Activated CD4-positive, alpha-beta T cell treated with anti-CD3 and anti-CD28 coated beads for 48 hours (primary cell): ENCODE results near the gene PANX2.

Experiments used
- DNase-seq: peaks from one replicate; pipeline ENCODE4 v3.0.0-alpha.2; 2020

PANX2 gene

GRCh38 chr22:50173311-50173982 lies 2.9 kb downstream of the PANX2 start:
- DNase-seq, result no peak

GRCh38 chr22:50173983-50174355 lies 3.4 kb downstream of the PANX2 start:
- DNase-seq, result no peak

DNA sequence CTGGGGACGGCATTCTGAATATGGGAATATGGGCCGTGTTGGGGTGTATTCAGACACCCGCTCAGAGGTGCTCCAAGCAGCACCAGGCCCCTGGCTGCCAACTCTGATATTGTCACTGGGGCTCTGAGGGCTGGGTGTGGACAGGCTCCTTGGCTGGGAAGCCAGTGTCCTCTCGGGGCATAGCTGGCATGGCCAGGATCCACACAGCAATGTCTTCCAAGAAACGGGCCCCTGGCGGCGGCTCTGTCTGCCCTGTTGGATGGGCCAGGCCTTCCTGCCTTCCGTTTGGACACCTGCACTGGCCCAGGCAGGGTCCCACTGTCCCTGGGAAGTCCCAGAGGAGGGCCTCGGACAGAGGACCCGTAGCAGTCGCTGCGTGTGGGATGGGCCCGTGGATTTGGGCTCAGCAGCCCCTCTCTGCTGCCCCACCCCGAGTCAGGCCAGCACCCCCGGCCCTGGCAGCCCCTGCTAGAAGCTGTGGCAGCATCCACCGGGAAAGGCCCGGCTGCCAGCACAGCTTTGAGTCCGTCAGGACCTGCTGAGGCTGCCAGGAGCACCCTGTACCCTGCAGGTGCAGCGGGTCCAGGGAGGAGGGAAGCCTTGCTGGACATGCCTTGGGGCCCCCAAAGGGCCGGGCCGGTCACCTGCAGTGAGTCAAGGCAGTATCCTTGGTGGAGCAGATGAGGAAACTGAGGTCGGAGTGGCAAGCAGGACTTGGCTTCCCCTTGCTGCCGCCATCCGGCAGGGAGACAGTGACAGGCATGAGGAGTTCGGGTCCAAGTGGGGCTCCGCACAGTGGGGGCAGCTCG lies 4.1 kb downstream of the PANX2 start:
- DNase-seq, result no peak

GRCh38 chr22:50175191-50175461 lies 4.6 kb downstream of the PANX2 start:
- no peak for DNase-seq

DNA sequence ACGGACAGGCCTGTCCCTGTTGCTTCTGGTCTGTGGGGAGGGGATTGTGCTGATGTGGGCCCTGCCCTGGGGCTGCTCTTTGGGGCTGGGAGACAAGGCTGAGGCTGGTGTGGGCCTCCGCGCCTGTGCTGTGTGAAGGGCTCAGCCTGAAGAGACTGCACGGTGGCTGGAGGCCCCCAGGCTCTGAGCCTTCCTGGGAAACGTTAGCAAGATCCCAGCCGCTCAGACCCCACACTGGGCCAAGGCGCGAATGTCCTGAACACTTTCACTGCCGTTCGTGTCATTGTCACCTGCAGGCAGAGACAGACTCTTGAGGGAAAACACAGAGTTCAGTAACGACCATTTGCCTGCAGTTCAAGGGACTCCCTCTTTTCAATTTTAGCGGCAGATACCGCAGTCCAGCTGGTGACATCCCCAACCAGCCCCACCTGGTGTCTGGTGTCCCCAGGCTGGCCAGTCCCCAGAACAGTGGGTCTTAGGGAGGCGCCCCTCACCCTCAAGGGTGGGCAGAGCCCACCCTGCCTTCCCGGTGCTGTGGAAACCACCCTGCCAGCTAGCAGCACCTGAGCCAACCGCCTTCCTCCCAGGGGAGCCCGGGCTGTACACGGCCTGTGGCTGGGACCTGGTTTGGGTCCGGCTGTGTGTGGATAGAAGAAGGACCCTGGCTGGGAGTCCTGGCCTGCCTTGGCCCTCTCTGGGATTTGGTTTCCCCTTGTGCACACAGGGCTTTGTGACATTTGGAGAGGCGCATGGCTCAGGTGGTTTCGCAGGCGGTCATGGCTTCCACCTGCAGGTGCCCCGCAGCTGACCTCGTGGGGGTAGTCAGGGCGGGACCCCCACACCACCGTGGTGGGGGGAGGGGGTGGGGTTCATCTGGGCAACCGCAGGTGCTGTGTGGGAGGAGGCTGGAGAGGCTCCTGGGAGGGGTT lies 5.7 kb downstream of the PANX2 start:
- no peak for DNase-seq

- DNase-seq, result no peak
Observed at GRCh38 chr22:50176850-50177536, 6.5 kb downstream of the PANX2 start.

DNA sequence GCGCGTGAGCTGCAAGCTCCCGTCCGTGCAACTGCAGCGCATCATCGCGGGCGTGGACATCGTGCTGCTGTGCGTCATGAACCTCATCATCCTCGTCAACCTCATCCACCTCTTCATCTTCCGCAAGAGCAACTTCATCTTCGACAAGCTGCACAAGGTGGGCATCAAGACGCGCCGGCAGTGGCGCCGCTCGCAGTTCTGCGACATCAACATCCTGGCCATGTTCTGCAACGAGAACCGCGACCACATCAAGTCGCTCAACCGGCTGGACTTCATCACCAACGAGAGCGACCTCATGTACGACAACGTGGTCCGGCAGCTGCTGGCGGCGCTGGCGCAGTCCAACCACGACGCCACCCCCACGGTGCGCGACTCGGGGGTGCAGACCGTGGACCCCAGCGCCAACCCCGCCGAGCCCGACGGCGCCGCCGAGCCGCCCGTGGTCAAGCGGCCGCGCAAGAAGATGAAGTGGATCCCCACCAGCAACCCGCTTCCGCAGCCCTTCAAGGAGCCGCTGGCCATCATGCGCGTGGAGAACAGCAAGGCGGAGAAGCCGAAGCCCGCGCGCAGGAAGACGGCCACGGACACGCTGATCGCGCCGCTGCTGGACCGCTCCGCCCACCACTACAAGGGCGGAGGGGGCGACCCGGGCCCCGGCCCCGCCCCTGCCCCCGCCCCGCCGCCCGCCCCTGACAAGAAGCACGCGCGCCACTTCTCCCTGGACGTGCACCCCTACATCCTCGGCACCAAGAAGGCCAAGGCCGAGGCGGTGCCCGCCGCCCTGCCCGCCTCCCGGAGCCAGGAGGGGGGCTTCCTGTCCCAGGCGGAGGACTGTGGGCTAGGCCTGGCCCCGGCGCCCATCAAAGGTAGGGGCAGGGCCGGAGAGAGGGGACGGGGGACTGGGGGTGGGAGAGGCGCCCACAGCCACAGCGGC lies 7.3 kb downstream of the PANX2 start:
- no peak for DNase-seq

GRCh38 chr22:50178471-50178864 lies 7.9 kb downstream of the PANX2 start:
- no peak for DNase-seq

DNA sequence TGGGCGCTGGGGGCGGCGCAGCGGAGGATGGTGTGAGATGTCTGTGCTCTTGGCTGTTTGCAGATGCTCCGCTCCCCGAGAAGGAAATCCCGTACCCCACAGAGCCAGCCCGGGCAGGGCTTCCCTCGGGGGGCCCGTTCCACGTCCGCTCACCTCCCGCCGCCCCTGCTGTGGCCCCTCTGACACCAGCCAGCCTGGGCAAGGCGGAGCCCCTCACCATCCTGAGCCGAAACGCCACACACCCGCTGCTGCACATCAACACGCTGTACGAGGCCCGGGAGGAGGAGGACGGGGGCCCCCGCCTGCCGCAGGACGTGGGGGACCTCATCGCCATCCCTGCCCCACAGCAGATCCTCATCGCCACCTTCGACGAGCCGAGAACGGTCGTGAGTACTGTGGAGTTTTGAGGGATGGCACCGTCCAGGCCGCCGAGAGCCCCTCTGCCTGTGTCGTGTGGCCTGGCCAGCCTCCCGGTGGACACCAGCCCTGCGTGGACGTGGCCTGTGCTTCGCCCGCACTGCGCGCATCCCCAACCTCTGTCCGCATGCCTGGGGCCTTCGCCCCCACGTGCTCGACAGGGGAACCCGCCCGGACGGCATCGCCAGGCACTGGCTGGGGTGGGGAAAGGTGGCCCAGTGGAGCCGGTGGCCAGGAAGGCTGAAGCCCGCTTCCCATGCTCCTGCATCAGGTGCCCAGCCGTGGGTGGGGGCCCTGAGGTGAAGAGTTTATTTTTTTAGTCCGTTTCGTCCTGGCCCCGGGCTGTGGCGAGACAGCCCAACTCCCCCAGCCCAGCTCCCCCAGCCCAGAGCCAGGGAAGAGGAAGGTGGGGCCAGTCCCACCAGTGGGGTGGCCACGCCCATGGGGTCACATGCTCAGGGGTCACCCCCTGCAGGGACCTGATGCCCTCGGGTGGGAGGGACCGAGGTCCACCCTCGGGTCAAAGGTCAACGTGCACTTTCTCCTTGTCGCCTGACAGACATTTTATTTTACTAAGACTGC lies 8.6 kb downstream of the PANX2 start:
- DNase-seq, result no peak

DNA sequence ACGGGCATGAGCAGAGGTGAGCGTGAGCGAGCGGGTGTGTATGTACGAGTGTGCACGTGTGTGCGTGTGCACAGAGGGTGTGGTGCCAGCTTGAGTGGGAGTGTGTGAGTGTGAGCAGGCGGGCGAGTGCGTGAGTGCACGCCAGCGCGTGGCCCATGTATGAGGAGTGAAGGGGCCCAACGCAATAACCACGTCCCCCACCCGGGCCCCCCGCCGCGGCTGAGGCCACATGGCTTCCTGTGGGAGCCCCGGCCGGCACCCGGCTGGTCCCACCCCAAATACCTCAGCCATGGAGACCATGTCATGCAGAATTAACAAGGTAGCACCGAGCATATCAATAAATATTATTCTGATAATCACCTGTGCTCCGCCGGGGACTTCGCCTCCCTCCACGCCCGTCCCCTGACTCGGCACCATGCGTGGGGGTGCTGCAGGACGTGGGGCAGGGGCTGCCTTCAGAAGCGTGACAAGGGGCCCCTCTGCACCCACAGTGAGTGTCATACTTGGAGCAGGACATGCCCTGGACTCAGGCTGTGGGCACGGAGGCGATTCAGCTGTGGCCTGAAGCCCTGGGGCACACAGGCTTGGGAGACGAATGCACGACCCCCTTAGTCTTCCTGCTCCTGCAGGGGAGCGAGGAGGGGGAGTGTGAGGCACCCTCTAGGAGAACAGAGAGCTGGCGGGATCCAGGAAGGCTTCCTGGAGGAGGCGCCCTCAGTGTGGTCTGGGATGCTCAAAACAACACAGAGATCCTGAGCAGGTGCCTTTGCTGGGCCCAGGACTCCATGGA lies 9.6 kb downstream of the PANX2 start:
- DNase-seq, result no peak

- DNase-seq, result no peak
Observed at GRCh38 chr22:50180727-50181521, 10.4 kb downstream of the PANX2 start.

GRCh38 chr22:50182176-50183081 lies 11.9 kb downstream of the PANX2 start:
- no peak for DNase-seq

DNA sequence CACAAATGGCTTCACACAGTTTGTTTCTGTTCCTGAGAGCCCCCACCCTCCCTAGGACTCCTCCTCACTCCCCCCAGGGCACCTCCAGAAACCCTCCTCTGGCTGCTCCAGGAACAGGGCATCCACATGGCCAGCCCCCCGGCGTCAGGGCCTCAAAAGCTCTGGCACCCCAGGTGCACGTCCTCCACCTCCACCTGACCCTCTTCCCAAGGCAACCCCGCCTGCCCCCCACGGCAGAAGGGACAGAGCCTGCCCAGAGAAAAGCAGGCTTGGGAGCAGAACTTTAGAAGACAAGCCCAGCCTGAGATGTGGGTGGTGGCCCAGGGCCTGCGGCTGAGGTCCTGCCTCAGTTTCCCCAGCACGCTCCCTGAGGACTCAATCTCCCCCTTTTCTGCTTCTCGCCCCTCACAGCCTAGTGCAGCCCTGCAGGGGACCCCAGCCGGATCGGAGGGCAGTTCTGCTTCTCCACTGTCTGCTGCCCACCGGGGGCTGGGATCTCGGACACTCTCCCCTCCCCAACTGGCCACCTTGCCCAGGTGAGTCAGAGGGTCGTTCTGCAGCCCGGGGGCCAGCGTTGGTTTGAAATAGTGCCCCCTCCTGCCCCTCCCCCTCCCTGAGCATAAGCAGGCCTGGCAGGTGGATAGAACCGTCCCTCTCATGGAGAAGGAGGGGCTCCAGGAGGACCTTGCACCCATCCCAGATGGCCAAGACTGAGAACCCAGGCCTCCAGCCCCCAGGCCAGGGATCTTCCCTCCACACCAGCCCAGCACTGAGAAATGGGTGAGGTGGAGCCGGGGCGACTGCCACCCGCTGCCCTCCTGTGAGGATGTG lies 12.8 kb downstream of the PANX2 start:
- no peak for DNase-seq

- no peak for DNase-seq
Observed at GRCh38 chr22:50184004-50184901, 13.7 kb downstream of the PANX2 start.

GRCh38 chr22:50184902-50185374 lies 14.4 kb downstream of the PANX2 start:
- no peak for DNase-seq
